Measurements from ENCODE around the gene PRR5L.
"Not testable (repeated sequence)": the region's sequence is repeated elsewhere in the genome, so short reads cannot be mapped to it uniquely, and the experiment has no call there.

The PRR5L gene

DNA sequence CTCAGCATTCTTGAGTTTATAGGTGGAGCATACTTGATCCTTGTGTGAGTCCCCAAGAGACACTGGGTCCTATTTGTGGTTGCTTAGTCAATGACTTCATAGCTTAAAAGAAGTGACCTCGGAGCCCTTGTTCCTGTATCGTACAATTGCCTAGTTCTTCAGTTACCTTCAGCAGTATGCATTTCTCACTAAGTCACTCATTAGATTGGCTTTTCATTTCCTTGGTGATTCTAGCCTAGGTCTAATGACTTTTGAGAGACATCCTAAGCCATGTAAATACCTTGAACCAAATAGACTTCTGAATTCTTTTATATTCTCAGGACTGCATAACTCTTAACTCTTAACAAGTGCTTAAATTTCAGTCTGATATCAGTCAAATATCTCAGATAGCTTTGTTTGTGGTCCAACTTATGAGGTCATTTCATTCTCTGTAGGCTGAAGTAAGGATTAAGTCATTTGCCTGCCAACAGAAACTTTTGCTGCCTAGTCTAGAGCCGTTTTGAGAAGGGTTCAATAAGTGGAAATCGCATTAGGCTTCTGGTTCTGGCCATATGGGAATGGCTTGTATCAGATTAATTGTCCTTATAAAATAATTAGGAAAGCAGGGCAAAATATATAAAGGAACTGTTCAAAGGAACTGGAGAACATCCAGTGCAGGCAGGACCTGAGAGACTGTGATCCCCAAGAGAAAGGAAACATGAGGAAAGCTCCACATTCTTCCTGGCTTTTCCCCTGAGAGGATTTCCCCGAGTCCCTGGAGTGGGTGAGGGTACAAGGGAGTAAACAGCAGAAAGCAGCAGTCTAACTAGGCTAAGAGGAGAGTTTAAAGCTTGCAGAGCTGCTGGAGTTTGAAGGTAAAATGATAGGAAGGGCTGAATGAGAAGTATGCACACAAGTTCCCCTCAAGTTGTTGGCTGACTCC lies 174.1 kb downstream of the PRR5L start:
- no peak for DNase-seq

DNA sequence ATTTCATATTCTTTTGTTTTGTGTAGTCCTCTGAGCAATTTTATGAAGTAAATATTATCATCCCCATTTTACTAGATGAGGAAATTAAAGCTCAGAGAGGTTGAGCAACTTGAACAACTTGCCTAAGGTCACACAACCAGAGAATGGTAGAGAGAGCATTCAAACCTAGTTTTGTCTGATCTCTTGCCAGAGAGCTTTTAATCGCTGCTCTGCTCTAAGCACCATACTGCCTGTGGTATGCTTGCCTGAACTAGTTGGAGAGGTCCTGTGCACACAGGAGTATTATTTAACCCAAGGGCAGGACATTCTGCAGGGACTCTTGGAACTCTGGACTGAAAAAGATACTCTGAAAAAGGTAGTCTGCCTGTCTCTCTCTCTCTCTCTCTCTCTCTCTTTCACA lies 175.5 kb downstream of the PRR5L start:
- DNase-seq, result no peak

DNA sequence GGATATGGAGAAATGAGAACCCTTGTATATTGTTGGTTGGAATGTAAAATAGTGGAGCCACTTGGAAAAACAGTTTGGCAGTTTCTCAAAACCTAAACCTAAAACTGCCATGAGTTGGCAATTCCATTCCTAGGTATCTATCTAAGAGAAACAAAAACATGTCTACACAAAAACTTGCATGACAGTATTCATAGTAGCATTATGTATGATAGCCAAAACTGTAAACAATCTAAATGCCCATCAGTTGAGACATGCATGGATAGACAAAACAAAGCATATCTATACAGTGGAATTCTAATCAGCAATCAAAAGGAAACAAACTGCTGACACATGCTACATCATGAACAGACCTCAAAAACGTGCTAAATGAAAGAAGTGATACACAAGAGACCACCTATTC lies 179.1 kb downstream of the PRR5L start:
- no peak for DNase-seq

DNA sequence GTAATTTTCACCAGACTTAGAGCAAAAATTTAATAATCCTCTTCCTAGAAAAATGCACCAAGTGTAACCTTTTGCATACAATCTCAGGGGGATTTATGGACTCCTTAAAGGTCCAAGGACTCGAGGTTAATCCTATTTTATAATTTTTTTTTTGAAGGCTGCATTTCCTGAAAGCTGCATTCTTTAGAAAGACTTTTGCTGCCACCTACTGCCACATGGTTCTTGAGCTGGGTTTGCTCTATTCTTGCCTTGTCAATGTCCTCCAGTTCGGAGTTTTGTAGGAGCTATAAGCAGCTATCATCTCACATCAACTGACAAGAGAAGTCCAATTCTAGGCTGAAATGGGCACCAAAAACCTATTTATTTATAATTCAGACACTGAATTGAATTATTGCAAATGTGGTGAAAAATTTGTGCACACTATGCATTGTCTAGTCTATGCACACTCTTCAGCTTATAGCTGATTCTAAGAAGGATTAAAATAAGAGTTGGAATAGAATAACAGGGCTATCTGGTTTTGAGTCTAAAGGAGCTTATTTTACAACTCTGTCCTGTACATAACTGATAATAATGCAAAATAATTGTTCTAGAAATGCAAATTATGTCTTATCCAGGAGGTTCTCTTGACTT lies 182.7 kb downstream of the PRR5L start:
- peak; percentile 67 for DNase-seq

DNA sequence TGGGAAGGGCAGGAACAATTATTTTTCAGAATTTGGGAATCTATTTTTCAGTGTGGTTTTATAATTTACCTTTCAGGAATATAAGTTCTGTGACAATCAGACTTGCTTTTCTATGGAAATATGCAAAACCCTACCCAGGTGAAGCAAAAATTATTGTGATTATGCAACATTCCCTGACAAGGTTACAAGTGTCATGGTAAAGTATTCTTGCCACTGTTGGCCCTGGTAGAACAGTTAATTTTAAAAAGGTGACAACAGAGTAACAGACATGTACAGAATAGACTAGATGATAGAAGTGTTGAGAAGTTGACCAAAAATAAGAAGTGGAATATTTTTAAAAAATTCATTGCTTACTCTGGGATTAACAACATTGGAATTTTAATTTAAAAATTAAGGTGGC lies 184.7 kb downstream of the PRR5L start:
- no peak for DNase-seq

DNA sequence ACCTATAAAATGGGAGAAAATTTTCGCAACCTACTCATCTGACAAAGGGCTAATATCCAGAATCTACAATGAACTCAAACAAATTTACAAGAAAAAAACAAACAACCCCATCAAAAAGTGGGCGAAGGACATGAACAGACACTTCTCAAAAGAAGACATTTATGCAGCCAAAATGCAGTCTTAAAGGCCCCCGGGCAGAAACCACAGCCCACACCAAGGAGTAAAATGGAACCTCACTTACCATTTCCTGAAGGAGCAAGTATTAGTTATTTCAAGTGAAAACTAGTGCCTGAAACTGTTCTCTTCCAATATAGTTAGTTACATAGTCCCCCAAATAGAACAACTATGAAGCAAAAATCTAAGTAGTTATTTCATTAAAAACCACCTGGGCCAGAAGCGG lies 187.0 kb downstream of the PRR5L start:
- not testable (repeated sequence) for DNase-seq

DNA sequence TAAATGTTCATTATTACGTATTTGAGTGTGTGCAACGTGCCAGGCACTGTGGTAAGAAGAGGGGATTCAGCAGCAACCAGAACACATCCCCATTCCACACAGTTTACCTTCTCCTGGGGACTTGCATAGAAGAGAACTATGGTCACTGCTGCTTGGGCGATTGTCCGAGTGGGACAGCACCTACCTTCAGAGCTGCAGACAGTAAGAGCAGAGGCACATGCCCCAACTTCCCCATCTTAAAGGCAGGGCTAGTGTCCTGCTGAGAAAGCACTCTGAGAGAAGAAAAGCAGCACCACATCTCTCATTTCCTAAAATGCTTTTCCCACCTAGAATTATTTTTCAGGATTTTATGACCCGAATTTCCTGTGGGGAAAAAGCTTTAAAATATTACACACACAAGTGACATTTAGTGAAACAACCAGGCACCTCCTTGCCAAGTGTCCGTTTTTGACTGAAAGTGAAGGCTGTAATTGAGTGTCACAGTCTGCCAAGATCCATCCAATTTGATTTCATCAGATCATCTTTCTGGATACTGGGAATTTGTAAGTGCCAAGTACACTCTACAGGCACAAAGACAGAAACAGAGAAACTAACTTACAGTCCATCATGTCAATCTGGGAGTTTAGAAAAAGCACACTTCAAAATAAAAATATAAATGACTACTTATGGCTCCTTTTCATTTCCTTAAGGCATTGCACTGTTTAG lies 189.4 kb downstream of the PRR5L start:
- no peak for DNase-seq

DNA sequence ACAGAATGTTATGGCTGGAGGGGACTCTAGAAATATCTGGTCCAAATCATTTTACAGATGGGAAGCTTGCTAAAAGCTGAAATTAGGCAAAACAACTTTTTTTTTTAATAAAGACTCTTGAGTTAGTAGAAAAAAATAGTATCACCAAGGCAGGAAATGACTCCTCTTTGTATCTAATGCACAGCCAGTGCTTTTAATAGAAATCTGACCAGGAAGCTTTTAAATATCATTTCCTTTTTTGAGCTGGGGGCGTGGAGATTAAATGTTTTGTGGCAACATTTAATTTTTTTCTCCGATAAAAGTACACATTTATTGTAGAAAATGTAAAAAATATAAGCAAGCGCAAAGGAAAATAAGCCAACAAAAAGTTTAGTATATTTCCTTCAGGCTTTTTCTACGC lies 191.5 kb downstream of the PRR5L start:
- DNase-seq, result no peak

DNA sequence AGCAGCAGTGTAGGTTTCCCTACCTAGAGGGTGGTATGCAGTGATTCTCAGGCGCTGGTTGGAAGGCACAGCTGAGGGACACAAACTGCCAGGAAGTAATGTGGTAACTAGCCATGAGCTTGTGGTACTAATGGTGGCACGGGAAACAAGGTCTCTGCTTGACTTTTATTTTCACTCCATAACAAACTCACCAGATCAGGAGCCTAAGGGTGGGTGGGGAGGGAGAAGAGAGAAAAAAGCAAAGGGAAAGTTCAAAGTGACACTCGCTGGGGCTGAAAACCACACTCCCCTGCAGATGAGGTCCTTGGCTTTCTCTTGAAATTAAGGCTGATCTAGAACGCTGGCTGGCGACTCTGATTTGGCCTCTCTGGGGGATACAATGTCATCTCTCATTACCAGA lies 192.0 kb downstream of the PRR5L start:
- no peak for DNase-seq

DNA sequence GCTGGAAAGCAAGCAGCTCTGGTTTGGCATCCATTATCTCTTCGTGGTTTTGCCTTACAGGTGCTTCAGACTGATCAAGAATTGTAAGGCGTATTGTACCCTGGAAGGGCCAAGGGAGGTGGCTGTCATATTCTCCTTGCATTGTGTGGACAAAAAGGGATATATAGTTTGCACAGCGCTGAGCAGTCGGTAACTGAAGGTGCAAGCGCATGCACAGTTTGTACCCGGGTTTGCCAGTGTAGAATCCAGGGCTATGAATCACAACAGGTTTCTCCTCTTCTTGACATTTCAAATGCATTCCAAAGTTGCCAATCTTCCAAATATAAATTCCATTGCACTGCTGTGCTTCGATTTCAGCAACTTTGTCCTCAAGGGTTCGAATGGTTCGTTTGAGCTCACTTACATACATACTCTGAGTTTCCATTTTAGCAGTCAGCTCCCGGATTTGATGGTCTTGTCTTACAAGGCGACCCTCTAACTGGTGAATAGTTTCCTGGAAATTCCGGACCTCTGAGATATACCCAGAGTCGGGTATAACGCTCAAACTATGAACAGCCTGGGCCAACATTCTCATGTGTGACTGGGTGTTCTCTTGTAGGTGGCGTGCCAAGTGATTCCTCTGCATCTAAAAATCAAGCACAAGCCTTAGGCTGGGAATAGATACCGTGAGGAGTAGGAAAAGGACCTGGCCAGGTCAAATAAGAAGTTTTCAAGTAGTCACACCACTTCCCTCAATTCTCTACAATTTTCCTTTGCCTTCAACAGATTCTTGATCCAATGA lies 194.1 kb downstream of the PRR5L start:
- no peak for DNase-seq

DNA sequence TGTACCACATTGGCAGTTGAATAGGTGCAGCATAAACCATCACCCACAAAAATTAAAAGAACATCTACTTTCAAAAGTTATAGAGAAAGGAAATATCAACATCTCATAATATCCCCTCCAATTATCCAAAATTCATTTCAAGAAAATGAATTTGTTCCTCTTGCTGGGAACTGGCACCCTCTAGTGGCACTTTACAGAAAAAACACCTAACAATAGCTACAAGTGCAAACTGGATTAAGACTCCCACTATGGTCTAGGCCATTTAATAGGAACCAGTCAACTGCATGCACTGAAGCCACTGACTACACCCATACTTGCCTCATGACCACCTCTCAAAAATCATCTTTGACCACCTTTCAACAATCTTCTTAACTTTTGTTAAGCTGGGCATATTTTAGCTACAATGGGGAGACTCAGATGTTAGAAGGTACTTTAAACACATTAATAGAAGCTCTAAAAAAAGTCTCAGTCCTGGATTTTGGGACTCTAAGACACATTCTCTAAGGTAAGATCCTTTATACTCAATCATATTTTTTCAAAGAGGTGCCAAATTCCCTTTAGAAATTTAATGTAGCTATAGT lies 196.7 kb downstream of the PRR5L start:
- peak; percentile 14 for DNase-seq

DNA sequence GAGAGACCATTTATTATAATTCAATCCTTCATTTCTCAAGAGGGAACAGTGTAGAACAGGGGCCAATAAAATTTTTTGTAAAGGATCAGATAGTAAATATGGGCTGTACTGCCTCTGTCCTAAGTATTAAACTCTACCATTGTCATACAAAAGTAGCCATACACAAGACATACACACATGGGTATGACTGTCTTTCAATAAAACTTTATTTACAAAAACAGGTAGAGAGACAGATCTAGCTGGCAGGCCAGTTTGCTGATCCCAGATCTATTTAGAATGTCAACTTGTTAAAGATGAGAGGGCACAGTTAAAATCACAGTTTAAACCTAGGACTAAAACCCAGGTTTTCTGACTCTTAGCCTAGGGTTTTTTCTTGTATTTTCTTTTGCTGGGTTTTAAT lies 197.2 kb downstream of the PRR5L start:
- DNase-seq, result no peak

DNA sequence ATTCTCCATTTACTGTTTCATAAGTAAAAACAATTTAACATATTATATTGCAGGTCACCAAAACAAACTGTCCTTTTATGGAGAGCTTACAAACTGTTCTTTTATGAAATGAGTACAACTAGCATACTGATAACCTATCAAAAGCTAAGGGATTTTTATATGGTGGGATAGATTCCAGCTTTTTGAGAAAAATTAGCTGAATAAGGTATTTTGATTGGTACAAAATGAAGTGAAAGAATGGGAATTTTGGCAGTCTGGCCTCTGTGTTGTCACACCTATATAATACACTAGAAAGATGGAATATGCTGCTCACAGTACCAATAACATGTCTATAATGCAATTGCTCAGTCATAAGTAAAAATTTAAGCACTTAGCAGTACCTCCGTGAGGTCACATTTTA lies 202.6 kb downstream of the PRR5L start:
- no peak for DNase-seq

DNA sequence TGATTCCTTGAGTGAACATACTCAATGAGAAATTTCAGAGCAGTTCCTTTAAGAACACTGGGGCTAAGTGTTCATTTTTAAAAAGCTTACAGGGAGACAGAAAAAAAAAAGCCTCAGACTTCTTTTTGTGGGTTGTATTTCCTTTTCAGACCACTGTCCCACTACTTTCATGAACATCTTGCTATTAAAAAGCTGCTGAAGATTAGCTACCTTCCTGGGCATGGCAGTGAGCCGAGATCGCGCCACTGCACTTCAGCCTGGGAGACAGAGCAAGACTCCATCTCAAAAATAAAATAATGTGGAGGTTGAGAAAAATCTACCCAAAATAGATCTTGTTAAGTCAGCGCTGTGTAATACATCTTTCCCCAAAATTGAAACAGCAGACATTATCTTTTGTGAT lies 203.2 kb downstream of the PRR5L start:
- no peak for DNase-seq

DNA sequence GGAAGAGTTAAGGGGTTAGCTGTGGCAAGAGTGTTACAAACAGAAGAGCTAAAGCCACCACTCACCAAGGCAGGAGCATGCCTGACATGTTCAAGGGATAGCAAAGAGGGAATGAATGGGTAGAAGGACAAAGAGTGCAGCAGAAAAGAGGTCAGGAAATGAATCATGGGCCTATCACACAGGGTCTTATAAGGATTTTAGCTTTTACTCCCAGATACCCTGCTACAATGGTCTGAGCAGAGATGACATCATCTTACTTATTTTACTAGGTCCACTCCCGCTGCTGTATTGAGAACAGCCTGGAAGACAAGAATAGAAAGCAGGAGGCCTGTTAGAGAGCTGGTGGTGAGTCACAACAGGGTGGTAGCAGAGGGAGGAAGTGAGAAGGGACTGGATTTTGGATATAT lies 204.2 kb downstream of the PRR5L start:
- DNase-seq, result no peak

DNA sequence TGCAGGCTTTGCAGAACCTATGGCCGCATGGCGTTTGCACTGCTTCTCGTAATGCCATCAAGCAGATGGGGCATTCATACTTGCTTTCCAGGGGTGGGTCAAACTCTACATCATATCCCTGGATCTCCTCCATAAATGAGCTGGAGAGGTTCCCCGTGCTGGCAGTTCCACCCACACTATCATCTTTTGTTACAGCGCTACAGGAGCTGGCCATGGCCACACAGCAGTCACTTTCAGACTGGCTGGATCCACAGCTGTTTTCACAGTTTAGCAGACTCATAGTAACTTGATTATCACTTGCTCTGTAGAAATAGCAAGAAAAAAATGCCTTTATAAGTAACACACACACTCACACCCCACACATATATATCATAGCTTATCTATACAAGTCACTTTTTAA lies 205.1 kb downstream of the PRR5L start:
- DNase-seq, result no peak

DNA sequence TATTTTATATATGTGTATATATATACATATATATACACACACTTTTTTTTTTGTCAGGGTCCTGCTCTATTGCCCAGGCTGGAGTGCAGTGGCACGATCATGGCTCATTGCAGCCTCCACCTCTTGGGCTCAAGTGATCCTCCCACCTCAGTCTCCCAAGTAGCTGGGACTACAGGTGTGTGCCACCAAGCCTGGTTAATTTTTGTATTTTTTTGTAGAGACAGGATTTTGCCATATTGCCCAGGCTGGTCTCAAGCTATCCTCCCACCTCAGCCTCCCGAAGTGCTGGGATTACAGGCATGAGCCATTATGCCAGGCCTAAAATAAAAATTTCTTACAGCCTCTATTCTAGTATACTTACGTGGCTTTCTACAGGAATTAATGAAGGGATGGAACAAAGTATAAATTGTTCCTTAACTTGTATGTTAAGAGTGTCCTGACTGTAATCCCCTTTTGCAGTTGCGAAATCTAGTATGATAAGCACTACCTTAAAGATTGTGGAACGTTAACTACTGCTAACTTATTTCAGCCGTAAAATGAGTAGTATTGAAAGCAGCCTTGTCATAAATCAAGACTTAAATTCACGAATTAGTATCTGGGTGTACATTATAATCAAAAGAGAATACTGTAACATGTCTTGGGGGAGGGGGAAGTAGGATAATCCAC lies 211.9 kb downstream of the PRR5L start:
- no peak for DNase-seq

DNA sequence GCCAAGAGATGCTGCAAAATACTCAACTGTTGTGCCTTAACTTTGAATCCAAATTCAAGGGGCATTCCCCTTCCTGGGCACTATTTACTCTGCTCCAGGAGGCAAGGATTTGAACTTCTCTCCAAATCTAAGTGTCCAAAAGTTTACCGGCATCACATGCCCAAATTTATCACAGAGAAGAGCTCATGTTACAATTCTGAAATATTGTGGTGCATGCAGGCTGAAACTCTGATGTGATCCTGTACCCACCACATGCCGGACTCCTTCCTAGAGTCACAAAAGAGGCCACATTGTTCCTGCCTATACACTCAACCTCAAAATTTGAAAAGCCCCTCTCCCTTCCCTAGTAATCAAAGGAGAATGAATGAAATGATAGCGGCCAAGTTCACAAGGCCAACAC lies 212.7 kb downstream of the PRR5L start:
- DNase-seq, result no peak

DNA sequence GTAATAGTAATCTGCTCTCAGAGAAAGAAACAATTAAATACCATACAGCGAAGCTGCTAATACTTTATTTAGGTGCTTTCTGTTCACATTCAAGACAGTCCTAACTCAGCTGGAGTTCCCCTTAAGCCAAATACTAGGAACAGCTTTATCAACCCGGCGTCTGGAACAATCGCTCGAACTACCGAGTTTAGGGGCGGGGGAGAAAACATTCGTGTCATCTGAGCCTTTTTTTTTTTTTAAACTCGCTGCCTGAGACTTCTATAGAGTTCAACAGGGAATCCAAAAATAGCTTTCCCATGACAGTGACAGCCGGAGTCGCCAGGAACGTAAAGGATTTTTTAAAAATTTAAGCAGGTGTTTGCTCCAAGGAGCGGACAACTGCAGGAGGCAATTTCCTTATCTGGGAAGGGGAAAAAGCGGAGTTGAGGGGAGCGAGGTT lies 213.1 kb downstream of the PRR5L start:
- DNase-seq, result no peak

DNA sequence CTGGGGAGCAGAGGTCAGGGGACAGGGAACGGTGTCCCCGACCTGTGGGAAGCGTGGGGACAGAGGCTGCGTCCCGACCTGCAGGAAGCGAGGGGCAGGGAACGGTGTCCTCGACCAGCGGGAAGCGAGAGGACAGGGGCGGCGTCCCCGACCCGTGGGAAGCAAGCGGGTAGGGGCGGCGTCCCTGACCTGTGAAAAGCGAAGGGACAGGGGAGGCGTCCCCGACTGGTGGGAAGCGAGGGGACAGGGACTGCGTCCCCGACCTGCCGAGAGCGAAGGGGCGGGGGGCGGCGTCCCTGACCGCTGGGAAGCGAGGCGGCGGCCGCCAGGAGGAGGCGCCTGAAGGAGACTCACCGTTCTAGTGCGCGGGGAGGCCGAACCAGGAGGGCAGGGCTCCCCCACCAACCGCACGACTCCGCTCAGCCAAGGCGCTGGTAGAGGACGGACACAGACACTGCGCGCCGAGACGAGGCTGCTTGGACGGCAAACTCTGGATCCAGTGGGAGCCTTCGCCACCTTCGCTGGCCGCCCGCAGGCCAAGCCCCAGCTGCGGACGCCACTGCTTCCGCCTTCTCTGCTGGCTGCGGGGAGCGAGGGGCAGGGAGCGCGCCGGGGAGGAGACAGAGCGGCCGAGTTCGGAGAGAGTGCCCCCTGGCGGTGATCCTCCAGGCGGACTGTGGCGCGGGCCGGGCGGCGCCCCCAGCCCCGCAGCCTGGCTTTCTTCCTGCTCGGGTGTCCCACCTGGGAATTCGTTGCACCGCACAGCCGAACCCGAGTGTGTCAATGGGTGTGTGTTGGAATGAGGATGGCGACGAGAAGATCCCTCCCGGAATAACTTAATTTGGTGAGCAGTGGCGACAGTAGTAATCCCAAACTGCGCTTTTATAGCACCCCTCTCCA lies 213.9 kb downstream of the PRR5L start, which contains the start of gene TRAF6:
Gene TRAF6, minus strand, starts transcription at position 579 of the 900 bp plus-strand sequence. CDS start 8,757 bp downstream, outside the sequence.
- peak; percentile 33 for DNase-seq

DNA sequence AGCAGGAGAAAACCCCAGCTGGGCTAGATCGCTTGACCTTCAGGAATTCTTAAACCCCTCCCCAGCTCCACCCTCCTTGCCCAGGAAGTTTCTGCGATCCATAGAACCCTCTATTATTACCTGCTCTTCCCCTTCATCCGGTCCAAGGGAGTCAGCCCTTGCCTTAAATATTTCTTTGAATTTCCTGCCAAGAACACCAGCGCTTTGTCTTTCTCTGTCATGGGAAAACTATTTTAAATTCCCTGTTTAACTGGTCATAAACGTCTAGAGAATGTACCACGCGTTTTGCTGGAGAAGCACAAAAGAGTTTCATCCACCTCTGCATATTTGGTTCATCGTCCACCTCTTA lies 214.5 kb downstream of the PRR5L start:
- no peak for DNase-seq
